SK-N-SH treated with all-trans-retinoic acid at 6 μM for 48 hours (cell line): ENCODE measurements around the gene PCIF1.
A peak's percentile ranks its signal among the peaks of the same experiment; 100 is the strongest.

Experiments used
- ATAC-seq: fragments of 200-7000 bp; cut with Tn5 transposase; 3 replicates; pipeline ENCODE4 v1.9.1; 2020; ENCODE audit warnings: mild to moderate bottlenecking, moderate library complexity
- ARNTL ChIP-seq: fragments of 450-650 bp; formaldehyde crosslinking; IDR thresholded peaks from 2 replicates; pipeline ENCODE4 v1.5.0; 2020; ENCODE audit warnings: low read depth, mild to moderate bottlenecking, moderate library complexity, borderline replicate concordance
- BACH2 ChIP-seq: fragments of 250-450 bp; sonication (Bioruptor Pico); IDR thresholded peaks from 2 replicates; pipeline ENCODE4 v1.9.0; 2021; ENCODE audit warnings: mild to moderate bottlenecking, borderline replicate concordance
- CSDC2 ChIP-seq: fragments of 250-450 bp; sonication (Bioruptor Pico); IDR thresholded peaks from 2 replicates; pipeline ENCODE4 v1.5.0; 2020; ENCODE audit warnings: mild to moderate bottlenecking, moderate library complexity
- CSRNP3 ChIP-seq: fragments of 250-450 bp; sonication (Bioruptor Pico); IDR thresholded peaks from 2 replicates; pipeline ENCODE4 v1.5.1; 2021; ENCODE audit warnings: mild to moderate bottlenecking, moderate library complexity
- ESRRG ChIP-seq: fragments of 250-450 bp; sonication (Bioruptor Pico); IDR thresholded peaks from 2 replicates; pipeline ENCODE4 v1.6.1; 2021; ENCODE audit warnings: mild to moderate bottlenecking
- GLIS3 ChIP-seq: fragments of 250-450 bp; sonication (Bioruptor Pico); IDR thresholded peaks from 2 replicates; pipeline ENCODE4 v1.5.0; 2020; ENCODE audit warnings: mild to moderate bottlenecking, moderate library complexity
- ISL1 ChIP-seq: fragments of 250-450 bp; sonication (Bioruptor Pico); IDR thresholded peaks from 2 replicates; pipeline ENCODE4 v2.1.2; 2022; ENCODE audit warnings: mild to moderate bottlenecking, moderate library complexity
- OSR1 ChIP-seq: fragments of 250-450 bp; sonication (Bioruptor Pico); IDR thresholded peaks from 2 replicates; pipeline ENCODE4 v1.8.0; 2022; ENCODE audit warnings: moderate library complexity, mild to moderate bottlenecking, inconsistent platforms
- PATZ1 ChIP-seq: fragments of 250-450 bp; sonication (Bioruptor Pico); IDR thresholded peaks from 2 replicates; pipeline ENCODE4 v1.8.0; 2020; ENCODE audit warnings: mild to moderate bottlenecking, moderate library complexity, borderline replicate concordance
- POU6F1 ChIP-seq: fragments of 250-450 bp; sonication (Bioruptor Pico); IDR thresholded peaks from 2 replicates; pipeline ENCODE4 v1.8.0; 2021; ENCODE audit warnings: low read depth, mild to moderate bottlenecking, moderate library complexity, borderline replicate concordance
- PPARA ChIP-seq: fragments of 250-450 bp; sonication (Bioruptor Pico); IDR thresholded peaks from 2 replicates; pipeline ENCODE4 v1.5.0; 2020; ENCODE audit warnings: mild to moderate bottlenecking, borderline replicate concordance
- RARB ChIP-seq: fragments of 250-450 bp; sonication (Bioruptor Pico); IDR thresholded peaks from 2 replicates; pipeline ENCODE4 v1.8.0; 2021; ENCODE audit warnings: mild to moderate bottlenecking, moderate library complexity
- SNAI2 ChIP-seq: fragments of 250-450 bp; sonication (Bioruptor Pico); IDR thresholded peaks from 2 replicates; pipeline ENCODE4 v1.5.0; 2020; ENCODE audit warnings: mild to moderate bottlenecking, moderate library complexity
- TCF4 ChIP-seq: fragments of 250-450 bp; sonication (Bioruptor Pico); IDR thresholded peaks from 2 replicates; pipeline ENCODE4 v1.8.0; 2021; ENCODE audit warnings: mild to moderate bottlenecking, moderate library complexity, borderline replicate concordance
- TOX ChIP-seq: fragments of 250-450 bp; sonication (Bioruptor Pico); IDR thresholded peaks from 2 replicates; pipeline ENCODE4 v1.8.0; 2021; ENCODE audit warnings: mild to moderate bottlenecking, moderate library complexity, borderline replicate concordance
- TSHZ2 ChIP-seq: fragments of 250-450 bp; sonication (Bioruptor Pico); IDR thresholded peaks from 2 replicates; pipeline ENCODE4 v1.5.0; 2020; ENCODE audit warnings: mild to moderate bottlenecking, moderate library complexity
- ZC3H10 ChIP-seq: fragments of 250-450 bp; sonication (Bioruptor Pico); IDR thresholded peaks from 2 replicates; pipeline ENCODE4 v1.5.1; 2021; ENCODE audit warnings: mild to moderate bottlenecking, moderate library complexity
- ZFP3 ChIP-seq: fragments of 250-450 bp; sonication (Bioruptor Pico); IDR thresholded peaks from 2 replicates; pipeline ENCODE4 v1.5.0; 2020; ENCODE audit warnings: mild to moderate bottlenecking, moderate library complexity
- ZFP30 ChIP-seq: fragments of 450-650 bp; formaldehyde crosslinking; IDR thresholded peaks from 2 replicates; pipeline ENCODE4 v1.5.0; 2022; ENCODE audit warnings: mild to moderate bottlenecking, moderate library complexity
- ZNF565 ChIP-seq: fragments of 450-650 bp; formaldehyde crosslinking; conservative IDR thresholded peaks from 2 replicates; pipeline ENCODE4 v1.5.0; 2020; ENCODE audit warnings: low read depth, mild to moderate bottlenecking, moderate library complexity
- ZNF70 ChIP-seq: fragments of 450-650 bp; formaldehyde crosslinking; IDR thresholded peaks from 2 replicates; pipeline ENCODE4 v1.5.0; 2020; ENCODE audit warnings: mild to moderate bottlenecking, moderate library complexity
- ZNF8 ChIP-seq: fragments of 450-650 bp; formaldehyde crosslinking; IDR thresholded peaks from 2 replicates; pipeline ENCODE4 v1.5.0; 2020; ENCODE audit warnings: mild to moderate bottlenecking, moderate library complexity
- TF ChIP-seq, protein P1 (sequence below): fragments of 250-450 bp; sonication (Bioruptor Pico); IDR thresholded peaks from 2 replicates; pipeline ENCODE4 v1.5.1; 2020; ENCODE audit warnings: low read depth, mild to moderate bottlenecking, moderate library complexity

PCIF1 gene

GRCh38 chr20:45933266-45934045, 1.0 kb upstream of the PCIF1 start:
- ATAC-seq = peak; percentile 68
- 0 out of 2 replicates have a peak, but pooled peaks have one; percentile 25 for TF ChIP-seq PPARA (CRISPR knock-in tag)
- no peak for TF ChIP-seq ZNF565 (CRISPR knock-in tag)
- TF ChIP-seq ZNF70 (CRISPR knock-in tag) = peak; percentile 87
- 0 out of 2 replicates have a peak, but pooled peaks have one; percentile 11 for TF ChIP-seq ARNTL (CRISPR knock-in tag)
- TF ChIP-seq, all 23 proteins: peak for 3

DNA sequence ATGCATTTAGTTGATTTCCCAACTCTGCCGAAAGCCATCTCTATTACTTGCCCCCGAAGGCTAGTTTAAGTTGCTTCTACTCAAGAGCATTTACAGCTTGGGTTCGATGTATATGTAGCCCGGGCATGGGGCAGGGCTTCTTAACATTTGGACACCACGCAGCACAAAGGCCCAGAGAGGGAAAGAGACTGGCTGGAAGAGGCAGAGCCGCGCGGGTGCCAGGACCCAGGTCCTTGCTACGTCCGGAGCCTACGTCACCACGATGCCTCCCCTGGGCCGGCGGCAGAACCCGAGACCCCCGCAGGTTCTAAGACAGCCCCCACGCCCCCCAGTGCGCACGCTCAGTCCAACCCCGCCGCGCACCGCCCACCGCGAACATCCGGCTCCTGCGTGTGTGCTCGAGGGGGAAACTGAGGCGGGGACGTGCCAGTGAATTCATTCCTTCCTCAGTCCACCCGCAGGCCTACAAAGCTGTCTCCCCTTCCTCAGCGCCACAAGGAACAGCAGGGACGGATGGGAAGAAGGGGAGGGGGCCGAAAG, 367 bp upstream of the PCIF1 start:
- peak; percentile 46 for ATAC-seq
- no peak for TF ChIP-seq POU6F1 (CRISPR knock-in tag)
- TF ChIP-seq TSHZ2 (CRISPR knock-in tag) = no peak
- TF ChIP-seq RARB = no peak
- TF ChIP-seq ZNF565 (CRISPR knock-in tag) = no peak
- TF ChIP-seq PPARA (CRISPR knock-in tag) = no peak
- no peak for TF ChIP-seq CSDC2 (CRISPR knock-in tag)
- TF ChIP-seq SNAI2 = no peak
- TF ChIP-seq TOX = no peak
- no peak for TF ChIP-seq ZNF70 (CRISPR knock-in tag)
- no peak for TF ChIP-seq BACH2 (CRISPR knock-in tag)
- TF ChIP-seq ISL1 (CRISPR knock-in tag) = no peak
- TF ChIP-seq PATZ1 = no peak
- TF ChIP-seq CSRNP3 (CRISPR knock-in tag) = no peak
- no peak for TF ChIP-seq ZFP30 (CRISPR knock-in tag)
- TF ChIP-seq ARNTL (CRISPR knock-in tag) = no peak
- TF ChIP-seq OSR1 (CRISPR knock-in tag) = no peak
- no peak for TF ChIP-seq TCF4 (CRISPR knock-in tag)
- TF ChIP-seq, protein P1, sequence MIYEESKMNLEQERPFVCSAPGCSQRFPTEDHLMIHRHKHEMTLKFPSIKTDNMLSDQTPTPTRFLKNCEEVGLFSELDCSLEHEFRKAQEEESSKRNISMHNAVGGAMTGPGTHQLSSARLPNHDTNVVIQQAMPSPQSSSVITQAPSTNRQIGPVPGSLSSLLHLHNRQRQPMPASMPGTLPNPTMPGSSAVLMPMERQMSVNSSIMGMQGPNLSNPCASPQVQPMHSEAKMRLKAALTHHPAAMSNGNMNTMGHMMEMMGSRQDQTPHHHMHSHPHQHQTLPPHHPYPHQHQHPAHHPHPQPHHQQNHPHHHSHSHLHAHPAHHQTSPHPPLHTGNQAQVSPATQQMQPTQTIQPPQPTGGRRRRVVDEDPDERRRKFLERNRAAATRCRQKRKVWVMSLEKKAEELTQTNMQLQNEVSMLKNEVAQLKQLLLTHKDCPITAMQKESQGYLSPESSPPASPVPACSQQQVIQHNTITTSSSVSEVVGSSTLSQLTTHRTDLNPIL (CRISPR knock-in tag) = no peak
- TF ChIP-seq ZNF8 (CRISPR knock-in tag) = no peak

- peak; percentile 31 for ATAC-seq
- no peak for TF ChIP-seq PPARA (CRISPR knock-in tag)
- TF ChIP-seq ISL1 (CRISPR knock-in tag) = no peak
- no peak for TF ChIP-seq ZC3H10 (CRISPR knock-in tag)
- no peak for TF ChIP-seq ARNTL (CRISPR knock-in tag)
- TF ChIP-seq ESRRG (CRISPR knock-in tag) = no peak
- TF ChIP-seq BACH2 (CRISPR knock-in tag) = no peak
- no peak for TF ChIP-seq GLIS3 (CRISPR knock-in tag)
- no peak for TF ChIP-seq ZNF565 (CRISPR knock-in tag)
- no peak for TF ChIP-seq TCF4 (CRISPR knock-in tag)
- TF ChIP-seq SNAI2 = no peak
- TF ChIP-seq POU6F1 (CRISPR knock-in tag) = no peak
- TF ChIP-seq CSDC2 (CRISPR knock-in tag) = no peak
- TF ChIP-seq ZFP3 (CRISPR knock-in tag) = no peak
- TF ChIP-seq, protein P1 (CRISPR knock-in tag) = no peak
- no peak for TF ChIP-seq ZNF70 (CRISPR knock-in tag)
Observed at GRCh38 chr20:45935416-45936046, 1.0 kb downstream of the PCIF1 start.
